ENCODE measurements around the gene CCDC71. TPM values are rescaled to one million over a fixed set of nuclear protein-coding genes. Genes with fewer than 3 reads are reported as not detected.

Gene CCDC71
- total RNA-seq, 2 donors from 2014 or later, result 28.8 to 28.9 TPM

DNA sequence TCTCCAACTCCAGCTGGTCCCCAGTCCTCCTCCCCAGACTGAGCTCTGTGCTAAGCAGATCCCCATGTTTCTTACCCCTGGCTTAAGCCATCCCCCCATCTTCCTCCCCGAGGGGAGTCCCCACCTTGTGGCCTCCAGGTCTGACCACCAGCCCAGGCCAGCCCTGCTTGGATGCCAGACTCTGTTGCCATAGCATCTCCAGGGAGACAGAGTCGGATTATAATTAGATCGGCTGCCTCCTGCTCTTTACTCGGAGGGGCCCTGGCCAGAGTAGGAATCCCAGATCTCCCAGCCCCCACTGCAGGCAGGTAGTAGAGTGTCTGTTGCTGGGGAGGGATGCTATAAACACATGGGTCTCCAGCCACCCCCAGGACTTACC is 7.7 kb upstream of the CCDC71 start:
- Histone ChIP-seq H3K27me3 (replicated peaks; ENCODE audit: insufficient read depth) (no peaks in the 10 kb centered on the region), H3K27ac (peak overlapping the region; percentile 76 to 83), H3K36me3 (peaks cover 14% of the 10 kb centered on the region), H3K4me1 (ENCODE audit: control insufficient read depth in 1 of 2, low read depth in 2 of 2) (peaks cover 21 to 42% of the 10 kb centered on the region in 2 donors), H3K9me3 (no peaks in the 10 kb centered on the region), H3K4me3 (peak overlapping the region; percentile 30)
- no peak for ATAC-seq (ENCODE audit: insufficient number of reproducible peaks, low FRiP score, low read depth)
- no peak for DNase-seq (ENCODE audit: low spot score)
- no peak for TF ChIP-seq CTCF (IDR thresholded peaks at IDR 0.05)

- H3K4me3 ChIP-seq, result peak overlapping the region; percentile 90
- ATAC-seq (ENCODE audit: insufficient number of reproducible peaks, low FRiP score, low read depth), result no peak
Measured at GRCh38 chr3:49173116-49173791, 7.1 kb upstream of the CCDC71 start.

GRCh38 chr3:49172551-49173041 is 6.5 kb upstream of the CCDC71 start:
- DNase-seq (ENCODE audit: low spot score), result no peak

More at GRCh38 chr3:49173116-49173791, 7.1 kb upstream of the CCDC71 start:
- no peak for DNase-seq (ENCODE audit: low spot score)
- TF ChIP-seq CTCF (IDR thresholded peaks at IDR 0.05), result no peak
- Histone ChIP-seq H3K27ac (peak overlapping the region; percentile 76 to 83), H3K4me1 (ENCODE audit: control insufficient read depth in 1 of 2, low read depth in 2 of 2) (peaks cover 21 to 42% of the 10 kb centered on the region in 2 donors), H3K27me3 (replicated peaks; ENCODE audit: insufficient read depth) (no peaks in the 10 kb centered on the region), H3K36me3 (peaks cover 14% of the 10 kb centered on the region), H3K9me3 (no peaks in the 10 kb centered on the region)

GRCh38 chr3:49171775-49172500 is 5.8 kb upstream of the CCDC71 start:
- DNase-seq (ENCODE audit: low spot score), result no peak
- Histone ChIP-seq H3K9me3 (no peaks in the 10 kb centered on the region), H3K4me3 (peak overlapping the region; percentile 90), H3K4me1 (ENCODE audit: control insufficient read depth in 1 of 2, low read depth in 2 of 2) (peaks cover 21 to 43% of the 10 kb centered on the region in 2 donors), H3K27me3 (replicated peaks; ENCODE audit: insufficient read depth) (no peaks in the 10 kb centered on the region), H3K36me3 (peaks cover 14% of the 10 kb centered on the region), H3K27ac (peak overlapping the region; percentile 76 to 83)
- TF ChIP-seq CTCF (IDR thresholded peaks at IDR 0.05), result no peak
- ATAC-seq (ENCODE audit: insufficient number of reproducible peaks, low FRiP score, low read depth), result no peak

More at GRCh38 chr3:49172551-49173041, 6.5 kb upstream of the CCDC71 start:
- TF ChIP-seq CTCF (IDR thresholded peaks at IDR 0.05), result no peak
- peaks cover 21 to 42% of the 10 kb centered on the region in 2 donors for H3K4me1 ChIP-seq (ENCODE audit: control insufficient read depth in 1 of 2, low read depth in 2 of 2)
- no peaks in the 10 kb centered on the region for H3K27me3 ChIP-seq (replicated peaks; ENCODE audit: insufficient read depth)
- peak overlapping the region; percentile 90 for H3K4me3 ChIP-seq
- H3K36me3 ChIP-seq, result peaks cover 14% of the 10 kb centered on the region
- H3K9me3 ChIP-seq, result no peaks in the 10 kb centered on the region
- peak overlapping the region; percentile 76 to 83 for H3K27ac ChIP-seq
- ATAC-seq (ENCODE audit: insufficient number of reproducible peaks, low FRiP score, low read depth), result no peak

DNA sequence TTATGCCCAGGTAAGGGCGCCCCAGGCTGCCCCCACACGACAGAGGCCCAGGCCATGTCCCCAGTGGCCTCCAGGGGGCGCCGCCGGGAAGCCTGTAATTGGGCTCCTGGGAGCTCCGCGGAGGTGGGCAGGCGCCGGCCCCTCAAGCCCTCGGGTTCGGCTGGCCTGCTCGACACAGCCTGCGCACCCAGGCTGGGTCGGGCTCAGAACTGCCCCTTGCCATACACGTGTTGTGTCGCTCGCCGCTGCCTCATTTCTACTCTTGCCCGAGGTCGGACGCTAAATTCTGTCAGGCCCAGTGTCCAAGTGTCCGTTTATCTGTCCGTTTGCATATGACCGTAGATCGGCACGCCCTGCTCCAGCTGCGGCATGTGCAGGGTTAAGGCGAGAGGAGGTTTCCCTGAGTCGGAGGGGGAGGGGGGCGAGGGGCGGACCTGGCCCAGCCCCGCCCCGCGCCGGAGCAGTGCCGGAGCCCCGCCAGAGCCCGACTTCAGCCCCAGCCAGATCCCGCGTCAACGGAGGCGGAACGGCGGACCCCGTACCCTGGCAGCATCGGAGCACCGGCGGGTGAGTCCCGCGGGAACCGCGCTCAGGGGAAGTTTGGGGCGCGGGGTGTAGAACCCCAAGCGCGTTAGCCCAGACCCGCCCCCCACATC is 5.1 kb upstream of the CCDC71 start, which contains the start of gene KLHDC8B:
Gene KLHDC8B, plus strand, starts transcription at position 480 of the 656 bp plus-strand sequence. CDS start 1,172 bp downstream, outside the sequence.
- ATAC-seq (ENCODE audit: insufficient number of reproducible peaks, low FRiP score, low read depth), result peak; percentile 79
- peak within 1 kb of the TSS; percentile 76 to 83 for H3K27ac ChIP-seq
- H3K4me1 ChIP-seq (ENCODE audit: control insufficient read depth in 1 of 2, low read depth in 2 of 2), result peaks cover 21 to 50% of the 10 kb centered on the region in 2 donors
- peak; percentile 92 for TF ChIP-seq CTCF (IDR thresholded peaks at IDR 0.05)
- H3K27me3 ChIP-seq (replicated peaks; ENCODE audit: insufficient read depth), result no peaks in the 10 kb centered on the region
- no peaks in the 10 kb centered on the region for H3K9me3 ChIP-seq
- peak within 1 kb of the TSS; percentile 90 for H3K4me3 ChIP-seq
- peaks cover 14% of the 10 kb centered on the region for H3K36me3 ChIP-seq
- peak; percentile 53 for DNase-seq (ENCODE audit: low spot score)
